Activated CD4-positive, CD25-positive, alpha-beta regulatory T cell treated with anti-CD3 and anti-CD28 coated beads, Interleukin-2, amount 50 U/mL, for 72 hours (primary cell): ENCODE measurements around the gene FLCN.
"Not testable (repeated sequence)": the region's sequence is repeated elsewhere in the genome, so short reads cannot be mapped to it uniquely, and the experiment has no call there.

Experiments used
- DNase-seq: peaks from one replicate; pipeline ENCODE4 v3.0.0; 2021

FLCN gene

GRCh38 chr17:17206124-17206912 lies 30.6 kb downstream of the FLCN start, which contains the start of gene PLD6:
TSS of gene PLD6 (minus strand) at chr17:17206333. CDS start at chr17:17206286, 47 bp downstream.
- DNase-seq, result peak; percentile 97

GRCh38 chr17:17205368-17206123 lies 31.4 kb downstream of the FLCN start:
- peak; percentile 70 for DNase-seq

- DNase-seq, result no peak
These were observed 32.2 kb downstream of the FLCN start for GRCh38 chr17:17204635-17205231.

GRCh38 chr17:17204041-17204591 lies 32.9 kb downstream of the FLCN start:
- DNase-seq, result no peak

- no peak for DNase-seq
These were observed 33.7 kb downstream of the FLCN start for GRCh38 chr17:17203173-17203730.

- no peak for DNase-seq
These were observed 35.1 kb downstream of the FLCN start for GRCh38 chr17:17201907-17202306.

GRCh38 chr17:17201271-17201670 lies 35.7 kb downstream of the FLCN start:
- DNase-seq, result no peak

- no peak for DNase-seq
These were observed 36.1 kb downstream of the FLCN start for GRCh38 chr17:17200831-17201230.

- DNase-seq, result no peak
These were observed 36.7 kb downstream of the FLCN start for GRCh38 chr17:17200311-17200710.

- DNase-seq, result no peak
These were observed 38.7 kb downstream of the FLCN start for GRCh38 chr17:17198281-17198680.

- DNase-seq, result no peak
These were observed 40.2 kb downstream of the FLCN start for GRCh38 chr17:17196776-17197175.

- DNase-seq, result not testable (repeated sequence)
These were observed 41.5 kb downstream of the FLCN start for GRCh38 chr17:17195466-17195865.

GRCh38 chr17:17191961-17192381 lies 45.0 kb downstream of the FLCN start:
- no peak for DNase-seq

- no peak for DNase-seq
These were observed 45.6 kb downstream of the FLCN start for GRCh38 chr17:17191346-17191792.

GRCh38 chr17:17190188-17190587 lies 46.8 kb downstream of the FLCN start:
- no peak for DNase-seq

GRCh38 chr17:17189559-17189958 lies 47.4 kb downstream of the FLCN start:
- no peak for DNase-seq

GRCh38 chr17:17188586-17188985 lies 48.4 kb downstream of the FLCN start:
- DNase-seq, result no peak

- DNase-seq, result no peak
These were observed 50.1 kb downstream of the FLCN start for GRCh38 chr17:17186551-17187505.

- no peak for DNase-seq
These were observed 50.9 kb downstream of the FLCN start for GRCh38 chr17:17186051-17186450.

GRCh38 chr17:17184985-17185757 lies 51.8 kb downstream of the FLCN start:
- not testable (repeated sequence) for DNase-seq

GRCh38 chr17:17183744-17184143 lies 53.2 kb downstream of the FLCN start:
- no peak for DNase-seq
